ENCODE data around the gene PACS1.

Gene PACS1

DNA sequence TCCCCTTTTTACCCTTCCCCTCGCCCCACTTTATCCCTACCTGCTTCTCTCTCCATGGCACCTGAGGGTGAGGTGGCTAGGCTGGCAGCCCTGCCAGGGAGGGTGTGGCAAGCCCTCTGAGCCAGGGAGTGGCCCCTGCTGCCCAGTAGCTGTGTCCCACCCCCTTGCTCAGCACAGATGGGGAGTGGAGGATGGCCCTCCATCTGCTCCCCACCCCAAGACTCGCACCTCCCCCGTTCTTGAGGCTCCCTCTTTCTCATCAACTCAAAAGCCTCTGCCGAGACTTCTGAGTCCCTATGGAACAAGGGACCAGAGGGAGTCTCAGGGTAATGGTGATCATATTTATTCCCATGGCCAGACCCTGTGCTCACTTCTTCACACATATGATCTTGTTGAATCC lies 223.3 kb downstream of the PACS1 start:
- DNase-seq = no peak

DNA sequence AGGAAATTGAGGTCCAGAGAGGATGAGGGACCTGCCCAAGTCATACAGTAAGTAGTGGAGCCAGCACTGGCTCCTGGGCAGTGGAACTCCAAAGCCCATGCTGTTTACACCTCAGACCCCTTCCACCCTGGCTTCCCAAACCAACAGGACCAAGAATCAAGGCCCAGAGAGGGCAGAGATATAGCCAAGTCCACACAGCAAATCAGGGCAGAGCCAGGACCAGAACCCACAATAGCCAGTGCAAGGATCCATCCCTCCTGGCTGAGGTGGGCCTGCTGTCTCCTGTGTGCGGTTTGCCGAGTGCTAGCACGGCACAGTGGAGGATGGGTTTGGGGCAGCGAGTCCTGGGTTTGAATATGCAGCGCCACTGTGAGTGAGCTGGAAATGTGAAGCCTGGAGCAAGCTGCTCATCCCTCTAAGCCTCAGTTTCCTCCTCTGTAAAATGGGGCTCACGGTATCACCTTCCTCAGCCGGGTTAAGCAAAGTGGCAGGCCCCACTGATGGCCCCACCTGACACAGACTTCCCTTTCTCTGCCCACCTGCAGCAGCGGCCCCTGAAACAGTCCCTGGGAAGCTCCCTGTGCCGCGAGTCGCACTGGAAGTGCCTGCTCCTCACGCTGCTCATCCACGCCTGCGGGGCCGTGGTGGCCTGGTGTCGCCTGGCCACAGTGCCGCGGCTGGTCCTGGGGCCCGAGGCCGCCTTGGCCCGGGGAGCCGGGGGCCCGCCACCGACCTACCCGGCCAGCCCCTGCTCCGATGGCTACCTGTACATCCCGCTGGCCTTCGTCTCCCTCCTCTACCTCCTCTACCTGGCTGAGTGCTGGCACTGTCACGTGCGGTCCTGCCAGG lies 223.9 kb downstream of the PACS1 start:
- no peak for DNase-seq
